ENCODE data around the gene MSMP.

The MSMP gene

GRCh38 chr9:35771075-35771433 lies 17.0 kb upstream of the MSMP start:
- no peak for DNase-seq

GRCh38 chr9:35769763-35770162 lies 15.7 kb upstream of the MSMP start:
- no peak for DNase-seq

- no peak for DNase-seq
Measured at GRCh38 chr9:35767458-35767857, 13.4 kb upstream of the MSMP start.

GRCh38 chr9:35766997-35767396 lies 12.9 kb upstream of the MSMP start:
- no peak for DNase-seq

- no peak for DNase-seq
Measured at GRCh38 chr9:35763803-35764202, 9.7 kb upstream of the MSMP start.

GRCh38 chr9:35763181-35763580 lies 9.1 kb upstream of the MSMP start:
- DNase-seq: no peak

- DNase-seq: no peak
Measured at GRCh38 chr9:35760651-35761050, 6.6 kb upstream of the MSMP start.

GRCh38 chr9:35759795-35760194 lies 5.7 kb upstream of the MSMP start:
- DNase-seq: no peak

GRCh38 chr9:35758475-35759050 lies 4.5 kb upstream of the MSMP start:
- DNase-seq: peak; percentile 34 to 58

- no peak for DNase-seq
Measured at GRCh38 chr9:35757892-35758275, 3.8 kb upstream of the MSMP start.

- DNase-seq: peak in 1 of 2 experiments; percentile 6
Measured at GRCh38 chr9:35757226-35757891, 3.3 kb upstream of the MSMP start.

- peak; percentile 52 to 56 for DNase-seq
Measured at GRCh38 chr9:35756275-35757225, 2.5 kb upstream of the MSMP start.

GRCh38 chr9:35755071-35755470 lies 995 bp upstream of the MSMP start:
- DNase-seq: no peak

GRCh38 chr9:35753466-35753865 lies 610 bp downstream of the MSMP start:
- DNase-seq: no peak

GRCh38 chr9:35750256-35750531 lies 3.9 kb downstream of the MSMP start:
- no peak for DNase-seq

GRCh38 chr9:35749515-35750255 lies 4.4 kb downstream of the MSMP start:
- DNase-seq: peak in 1 of 2 experiments; percentile 12

- DNase-seq: peak; percentile 27 to 45
Measured at GRCh38 chr9:35748858-35749514, 5.1 kb downstream of the MSMP start, which contains the start of the genes GBA2 and RGP1. Gene GBA2 (minus strand): TSS chr9:35749228. CDS start chr9:35748704, 524 bp downstream. Gene RGP1 (plus strand): TSS chr9:35749287. CDS start chr9:35749756, 469 bp downstream.

- no peak for DNase-seq
Measured at GRCh38 chr9:35748242-35748857, 5.7 kb downstream of the MSMP start.

- DNase-seq: no peak
Measured at GRCh38 chr9:35746583-35746982, 7.5 kb downstream of the MSMP start.

GRCh38 chr9:35745569-35745968 lies 8.5 kb downstream of the MSMP start:
- DNase-seq: no peak

- no peak for DNase-seq
Measured at GRCh38 chr9:35743880-35744518, 10.1 kb downstream of the MSMP start.

GRCh38 chr9:35743452-35743851 lies 10.6 kb downstream of the MSMP start:
- DNase-seq: peak in 1 of 2 experiments; percentile 14

Measured in AML-193 (cell line).